IMR-90 (cell line): ENCODE data around the gene IGF1.

Experiments
- CEBPB ChIP-seq: IDR thresholded peaks from 2 replicates; pipeline ENCODE4 v1.6.1; 2012; ENCODE audit warnings: low read depth, low read length, improper control_type of control experiment
- CHD1 ChIP-seq: IDR thresholded peaks from 2 replicates; pipeline ENCODE4 v1.6.1; 2012; ENCODE audit warnings: low read depth, low read length, improper control_type of control experiment
- MAFK ChIP-seq: IDR thresholded peaks from 2 replicates; pipeline ENCODE4 v1.6.1; 2012; ENCODE audit warnings: low read depth, low read length, improper control_type of control experiment
- POLR2A ChIP-seq: IDR thresholded peaks from 2 replicates; pipeline ENCODE4 v1.6.1; 2012; ENCODE audit warnings: mild to moderate bottlenecking, low read depth, low read length
- RAD21 ChIP-seq: IDR thresholded peaks from 2 replicates; pipeline ENCODE4 v1.6.1; 2012; ENCODE audit warnings: low read length, improper control_type of control experiment
- RCOR1 ChIP-seq: IDR thresholded peaks from 2 replicates; pipeline ENCODE4 v1.6.1; 2012; ENCODE audit warnings: mild to moderate bottlenecking, low read length, improper control_type of control experiment; ENCODE audit not compliant: insufficient replicate concordance
- SMC3 ChIP-seq: fragments of 150-350 bp; IDR thresholded peaks from 2 replicates; pipeline ENCODE4 v1.6.1; 2016; ENCODE audit warnings: low read depth, mild to moderate bottlenecking, antibody characterized with exemption, low read length, moderate library complexity
- TF ChIP-seq, protein P1 (sequence below): conservative IDR thresholded peaks from 2 replicates; pipeline ENCODE4 v1.5.1; 2012; ENCODE audit warnings: mild to moderate bottlenecking, low read depth, low read length, improper control_type of control experiment

DNA sequence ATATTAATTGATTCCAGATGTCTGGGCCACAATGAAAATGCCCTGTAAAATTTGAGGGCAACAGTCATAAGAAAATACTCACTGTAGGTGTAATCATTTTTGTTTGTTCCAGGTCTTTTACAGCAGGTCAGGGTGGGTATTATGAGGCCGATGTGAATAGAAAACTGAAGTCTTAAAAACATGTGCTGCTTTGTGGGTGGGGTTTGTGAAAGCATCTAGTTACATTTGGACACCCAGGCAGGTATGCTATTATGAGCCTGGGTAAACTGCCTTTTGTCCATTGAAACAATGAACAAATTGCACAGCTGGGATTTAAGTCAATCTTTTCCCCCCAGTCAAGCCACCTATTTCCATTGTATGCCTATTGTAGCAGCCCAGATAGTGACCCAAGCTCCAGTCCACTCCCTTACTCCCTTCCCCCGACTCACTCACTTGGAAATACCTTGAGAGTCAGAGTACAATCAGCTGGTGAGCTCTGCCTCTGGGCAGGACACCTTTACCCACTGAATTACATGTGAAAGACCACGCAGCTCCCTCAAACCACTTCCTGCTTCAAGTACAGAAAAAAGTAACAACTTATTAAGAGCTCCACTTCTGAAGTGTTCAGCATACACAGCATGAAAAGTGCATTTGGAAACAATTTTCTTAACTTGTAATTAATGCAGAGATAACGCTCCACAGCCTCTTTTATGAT is 1.8 kb downstream of the IGF1 start:
- TF ChIP-seq, protein P1, sequence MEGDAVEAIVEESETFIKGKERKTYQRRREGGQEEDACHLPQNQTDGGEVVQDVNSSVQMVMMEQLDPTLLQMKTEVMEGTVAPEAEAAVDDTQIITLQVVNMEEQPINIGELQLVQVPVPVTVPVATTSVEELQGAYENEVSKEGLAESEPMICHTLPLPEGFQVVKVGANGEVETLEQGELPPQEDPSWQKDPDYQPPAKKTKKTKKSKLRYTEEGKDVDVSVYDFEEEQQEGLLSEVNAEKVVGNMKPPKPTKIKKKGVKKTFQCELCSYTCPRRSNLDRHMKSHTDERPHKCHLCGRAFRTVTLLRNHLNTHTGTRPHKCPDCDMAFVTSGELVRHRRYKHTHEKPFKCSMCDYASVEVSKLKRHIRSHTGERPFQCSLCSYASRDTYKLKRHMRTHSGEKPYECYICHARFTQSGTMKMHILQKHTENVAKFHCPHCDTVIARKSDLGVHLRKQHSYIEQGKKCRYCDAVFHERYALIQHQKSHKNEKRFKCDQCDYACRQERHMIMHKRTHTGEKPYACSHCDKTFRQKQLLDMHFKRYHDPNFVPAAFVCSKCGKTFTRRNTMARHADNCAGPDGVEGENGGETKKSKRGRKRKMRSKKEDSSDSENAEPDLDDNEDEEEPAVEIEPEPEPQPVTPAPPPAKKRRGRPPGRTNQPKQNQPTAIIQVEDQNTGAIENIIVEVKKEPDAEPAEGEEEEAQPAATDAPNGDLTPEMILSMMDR = no peak
- TF ChIP-seq MAFK (no peak), CEBPB (no peak), CHD1 (no peak), RCOR1 (no peak), RAD21 (no peak), SMC3 (no peak), POLR2A (no peak)
